Measurements from ENCODE around the gene VPS37C. TPM values are rescaled to one million over a fixed set of nuclear protein-coding genes. Genes with fewer than 3 reads are reported as not detected.

The VPS37C gene
- total and polyA plus RNA-seq, 2 of the 13 experiments (the other 11 are each of a cell fraction or from before 2014, with no cell fraction given): 7.5 to 8.8 TPM

DNA sequence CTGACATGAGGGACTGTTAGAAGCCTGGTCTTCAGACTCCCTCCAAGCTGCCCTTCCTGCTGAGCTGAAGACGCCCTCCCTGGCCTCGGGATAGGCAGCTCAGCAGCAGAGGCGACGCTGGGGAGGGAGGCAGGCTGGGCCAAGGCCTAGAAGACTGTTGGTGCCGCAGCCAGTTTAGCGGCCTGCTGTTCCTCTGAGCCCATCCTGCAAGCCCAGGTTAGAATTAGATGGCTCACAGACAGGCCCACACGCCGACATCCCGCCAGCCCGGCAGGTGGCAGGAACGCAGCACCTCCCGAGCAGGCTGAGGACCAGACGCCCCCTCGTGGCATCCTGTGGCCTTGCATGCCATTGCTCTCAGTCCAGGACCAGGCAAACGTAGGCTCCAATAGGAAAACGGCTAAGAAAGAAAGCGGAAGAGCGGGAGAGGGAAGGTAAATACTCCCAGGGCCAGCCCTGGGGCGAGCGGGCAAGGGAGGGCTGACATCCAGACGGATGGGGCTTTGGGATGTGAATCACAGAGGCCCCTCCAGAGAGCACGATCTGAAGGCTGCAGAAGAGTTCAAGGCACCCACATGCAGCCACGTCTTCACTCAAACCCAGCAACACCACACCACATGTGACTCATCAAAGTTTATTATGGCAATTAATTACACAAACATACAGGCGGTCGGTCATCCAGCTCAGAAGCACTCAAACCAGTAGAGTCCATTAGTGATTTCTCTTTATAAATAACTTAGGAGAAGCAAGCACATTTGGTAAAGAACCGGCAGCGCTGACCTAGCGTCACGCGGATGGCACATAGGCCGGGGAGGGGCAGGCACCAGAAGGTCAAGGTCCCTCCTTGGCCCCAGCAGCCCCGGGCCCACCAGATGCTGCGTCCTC lies 31.3 kb downstream of the VPS37C start (continued):
- TF ChIP-seq, protein P1, sequence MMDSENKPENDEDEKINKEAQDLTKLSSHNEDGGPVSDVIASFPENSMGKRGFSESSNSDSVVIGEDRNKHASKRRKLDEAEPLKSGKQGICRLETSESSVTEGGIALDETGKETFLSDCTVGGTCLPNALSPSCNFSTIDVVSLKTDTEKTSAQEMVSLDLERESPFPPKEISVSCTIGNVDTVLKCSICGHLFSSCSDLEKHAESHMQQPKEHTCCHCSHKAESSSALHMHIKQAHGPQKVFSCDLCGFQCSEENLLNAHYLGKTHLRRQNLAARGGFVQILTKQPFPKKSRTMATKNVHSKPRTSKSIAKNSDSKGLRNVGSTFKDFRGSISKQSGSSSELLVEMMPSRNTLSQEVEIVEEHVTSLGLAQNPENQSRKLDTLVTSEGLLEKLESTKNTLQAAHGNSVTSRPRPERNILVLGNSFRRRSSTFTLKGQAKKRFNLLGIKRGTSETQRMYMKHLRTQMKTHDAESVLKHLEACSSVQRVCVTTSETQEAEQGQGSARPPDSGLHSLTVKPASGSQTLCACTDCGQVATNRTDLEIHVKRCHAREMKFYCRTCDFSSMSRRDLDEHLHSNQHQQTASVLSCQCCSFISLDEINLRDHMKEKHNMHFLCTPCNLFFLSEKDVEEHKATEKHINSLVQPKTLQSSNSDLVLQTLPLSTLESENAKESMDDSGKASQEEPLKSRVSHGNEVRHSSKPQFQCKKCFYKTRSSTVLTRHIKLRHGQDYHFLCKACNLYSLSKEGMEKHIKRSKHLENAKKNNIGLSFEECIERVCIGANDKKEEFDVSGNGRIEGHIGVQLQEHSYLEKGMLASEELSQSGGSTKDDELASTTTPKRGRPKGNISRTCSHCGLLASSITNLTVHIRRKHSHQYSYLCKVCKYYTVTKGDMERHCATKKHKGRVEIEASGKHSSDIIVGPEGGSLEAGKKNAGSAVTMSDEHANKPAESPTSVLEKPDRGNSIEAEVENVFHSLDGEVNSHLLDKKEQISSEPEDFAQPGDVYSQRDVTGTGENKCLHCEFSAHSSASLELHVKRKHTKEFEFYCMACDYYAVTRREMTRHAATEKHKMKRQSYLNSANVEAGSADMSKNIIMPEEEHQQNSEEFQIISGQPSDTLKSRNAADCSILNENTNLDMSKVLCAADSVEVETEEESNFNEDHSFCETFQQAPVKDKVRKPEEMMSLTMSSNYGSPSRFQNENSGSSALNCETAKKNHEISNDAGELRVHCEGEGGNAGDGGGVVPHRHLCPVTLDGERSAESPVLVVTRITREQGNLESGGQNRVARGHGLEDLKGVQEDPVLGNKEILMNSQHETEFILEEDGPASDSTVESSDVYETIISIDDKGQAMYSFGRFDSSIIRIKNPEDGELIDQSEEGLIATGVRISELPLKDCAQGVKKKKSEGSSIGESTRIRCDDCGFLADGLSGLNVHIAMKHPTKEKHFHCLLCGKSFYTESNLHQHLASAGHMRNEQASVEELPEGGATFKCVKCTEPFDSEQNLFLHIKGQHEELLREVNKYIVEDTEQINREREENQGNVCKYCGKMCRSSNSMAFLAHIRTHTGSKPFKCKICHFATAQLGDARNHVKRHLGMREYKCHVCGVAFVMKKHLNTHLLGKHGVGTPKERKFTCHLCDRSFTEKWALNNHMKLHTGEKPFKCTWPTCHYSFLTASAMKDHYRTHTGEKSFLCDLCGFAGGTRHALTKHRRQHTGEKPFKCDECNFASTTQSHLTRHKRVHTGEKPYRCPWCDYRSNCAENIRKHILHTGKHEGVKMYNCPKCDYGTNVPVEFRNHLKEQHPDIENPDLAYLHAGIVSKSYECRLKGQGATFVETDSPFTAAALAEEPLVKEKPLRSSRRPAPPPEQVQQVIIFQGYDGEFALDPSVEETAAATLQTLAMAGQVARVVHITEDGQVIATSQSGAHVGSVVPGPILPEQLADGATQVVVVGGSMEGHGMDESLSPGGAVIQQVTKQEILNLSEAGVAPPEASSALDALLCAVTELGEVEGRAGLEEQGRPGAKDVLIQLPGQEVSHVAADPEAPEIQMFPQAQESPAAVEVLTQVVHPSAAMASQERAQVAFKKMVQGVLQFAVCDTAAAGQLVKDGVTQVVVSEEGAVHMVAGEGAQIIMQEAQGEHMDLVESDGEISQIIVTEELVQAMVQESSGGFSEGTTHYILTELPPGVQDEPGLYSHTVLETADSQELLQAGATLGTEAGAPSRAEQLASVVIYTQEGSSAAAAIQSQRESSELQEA (CRISPR knock-in tag; IDR thresholded peaks at IDR 0.05; ENCODE audit: not compliant biosample characterization): no peak
- TF ChIP-seq, protein P2, sequence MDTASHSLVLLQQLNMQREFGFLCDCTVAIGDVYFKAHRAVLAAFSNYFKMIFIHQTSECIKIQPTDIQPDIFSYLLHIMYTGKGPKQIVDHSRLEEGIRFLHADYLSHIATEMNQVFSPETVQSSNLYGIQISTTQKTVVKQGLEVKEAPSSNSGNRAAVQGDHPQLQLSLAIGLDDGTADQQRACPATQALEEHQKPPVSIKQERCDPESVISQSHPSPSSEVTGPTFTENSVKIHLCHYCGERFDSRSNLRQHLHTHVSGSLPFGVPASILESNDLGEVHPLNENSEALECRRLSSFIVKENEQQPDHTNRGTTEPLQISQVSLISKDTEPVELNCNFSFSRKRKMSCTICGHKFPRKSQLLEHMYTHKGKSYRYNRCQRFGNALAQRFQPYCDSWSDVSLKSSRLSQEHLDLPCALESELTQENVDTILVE (CRISPR knock-in tag; IDR thresholded peaks at IDR 0.05): 0 out of 2 replicates have a peak, but pooled peaks have one; percentile 63
- TF ChIP-seq ZFP62 (CRISPR knock-in tag; IDR thresholded peaks at IDR 0.05) (no peak), HOXD1 (CRISPR knock-in tag; IDR thresholded peaks at IDR 0.05) (peak; percentile 30; the same call in 1 of the 2 replicates), ZBTB42 (CRISPR knock-in tag; IDR thresholded peaks at IDR 0.05) (no peak)
- TF ChIP-seq, protein P3, sequence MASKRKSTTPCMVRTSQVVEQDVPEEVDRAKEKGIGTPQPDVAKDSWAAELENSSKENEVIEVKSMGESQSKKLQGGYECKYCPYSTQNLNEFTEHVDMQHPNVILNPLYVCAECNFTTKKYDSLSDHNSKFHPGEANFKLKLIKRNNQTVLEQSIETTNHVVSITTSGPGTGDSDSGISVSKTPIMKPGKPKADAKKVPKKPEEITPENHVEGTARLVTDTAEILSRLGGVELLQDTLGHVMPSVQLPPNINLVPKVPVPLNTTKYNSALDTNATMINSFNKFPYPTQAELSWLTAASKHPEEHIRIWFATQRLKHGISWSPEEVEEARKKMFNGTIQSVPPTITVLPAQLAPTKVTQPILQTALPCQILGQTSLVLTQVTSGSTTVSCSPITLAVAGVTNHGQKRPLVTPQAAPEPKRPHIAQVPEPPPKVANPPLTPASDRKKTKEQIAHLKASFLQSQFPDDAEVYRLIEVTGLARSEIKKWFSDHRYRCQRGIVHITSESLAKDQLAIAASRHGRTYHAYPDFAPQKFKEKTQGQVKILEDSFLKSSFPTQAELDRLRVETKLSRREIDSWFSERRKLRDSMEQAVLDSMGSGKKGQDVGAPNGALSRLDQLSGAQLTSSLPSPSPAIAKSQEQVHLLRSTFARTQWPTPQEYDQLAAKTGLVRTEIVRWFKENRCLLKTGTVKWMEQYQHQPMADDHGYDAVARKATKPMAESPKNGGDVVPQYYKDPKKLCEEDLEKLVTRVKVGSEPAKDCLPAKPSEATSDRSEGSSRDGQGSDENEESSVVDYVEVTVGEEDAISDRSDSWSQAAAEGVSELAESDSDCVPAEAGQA (IDR thresholded peaks at IDR 0.05; ENCODE audit: low read depth): no peak
- TF ChIP-seq, protein P3 (CRISPR knock-in tag; IDR thresholded peaks at IDR 0.05; ENCODE audit: borderline replicate concordance): no peak
- TF ChIP-seq, protein P4, sequence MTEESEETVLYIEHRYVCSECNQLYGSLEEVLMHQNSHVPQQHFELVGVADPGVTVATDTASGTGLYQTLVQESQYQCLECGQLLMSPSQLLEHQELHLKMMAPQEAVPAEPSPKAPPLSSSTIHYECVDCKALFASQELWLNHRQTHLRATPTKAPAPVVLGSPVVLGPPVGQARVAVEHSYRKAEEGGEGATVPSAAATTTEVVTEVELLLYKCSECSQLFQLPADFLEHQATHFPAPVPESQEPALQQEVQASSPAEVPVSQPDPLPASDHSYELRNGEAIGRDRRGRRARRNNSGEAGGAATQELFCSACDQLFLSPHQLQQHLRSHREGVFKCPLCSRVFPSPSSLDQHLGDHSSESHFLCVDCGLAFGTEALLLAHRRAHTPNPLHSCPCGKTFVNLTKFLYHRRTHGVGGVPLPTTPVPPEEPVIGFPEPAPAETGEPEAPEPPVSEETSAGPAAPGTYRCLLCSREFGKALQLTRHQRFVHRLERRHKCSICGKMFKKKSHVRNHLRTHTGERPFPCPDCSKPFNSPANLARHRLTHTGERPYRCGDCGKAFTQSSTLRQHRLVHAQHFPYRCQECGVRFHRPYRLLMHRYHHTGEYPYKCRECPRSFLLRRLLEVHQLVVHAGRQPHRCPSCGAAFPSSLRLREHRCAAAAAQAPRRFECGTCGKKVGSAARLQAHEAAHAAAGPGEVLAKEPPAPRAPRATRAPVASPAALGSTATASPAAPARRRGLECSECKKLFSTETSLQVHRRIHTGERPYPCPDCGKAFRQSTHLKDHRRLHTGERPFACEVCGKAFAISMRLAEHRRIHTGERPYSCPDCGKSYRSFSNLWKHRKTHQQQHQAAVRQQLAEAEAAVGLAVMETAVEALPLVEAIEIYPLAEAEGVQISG (CRISPR knock-in tag; IDR thresholded peaks at IDR 0.05): peak; percentile 98

All from HepG2 (cell line).